Measurements from ENCODE around the gene IL26. TPM values are rescaled to one million over a fixed set of nuclear protein-coding genes. Genes with fewer than 3 reads are reported as not detected.
"Not testable (repeated sequence)": the region's sequence is repeated elsewhere in the genome, so short reads cannot be mapped to it uniquely, and the experiment has no call there.

IL26 gene
- total RNA-seq, 5 donors from 2014 or later (not counting 1 experiment from before 2014, with no cell fraction given) = 0.39 TPM; not detected in 4

DNA sequence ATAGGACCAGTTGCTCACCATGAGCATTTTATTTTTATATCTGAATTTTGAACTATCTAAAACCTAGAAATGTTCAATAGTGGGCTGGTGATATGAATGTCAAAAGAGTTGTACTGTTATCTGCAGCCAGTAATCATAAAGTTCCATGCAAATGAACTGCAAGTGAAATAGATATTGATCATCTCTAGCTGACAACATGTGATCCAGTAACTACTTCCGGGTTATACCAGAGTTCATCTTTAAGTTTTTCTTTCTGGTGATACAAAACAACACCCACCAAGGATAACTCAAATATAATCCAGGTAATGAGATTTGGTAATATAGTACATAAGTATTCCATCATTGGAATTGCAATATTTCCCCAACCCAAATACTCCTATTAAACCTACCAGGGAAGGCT is 4.1 kb downstream of the IL26 start:
- H3K4me1 ChIP-seq (ENCODE audit: control insufficient read depth in 1 of 2, extremely low read depth in 1 of 2, insufficient read depth in 2 of 2, low read length in 2 of 2) = peaks cover 0 to 4% of the 10 kb centered on the region in 2 experiments
- ChIA-PET POLR2A (no interaction called here), CTCF (interaction anchor here (0.6 to 2.5 kb wide), 3 partner anchors 18 to 99 kb away, joined by 4 to 21 read pairs (median 12); no protein-coding TSS in a partner anchor)
- Mint-ChIP-seq H3K4me1 (peaks cover 7 to 17% (median 8%) of the 10 kb centered on the region in 3 donors), H3K4me3 (no peak overlapping the region), H3K36me3 (no peaks in the 10 kb centered on the region), H3K27me3 (peaks cover 4 to 6% of the 10 kb centered on the region in 2 donors), H3K27ac (no peak overlapping the region), H3K9me3 (no peaks in the 10 kb centered on the region)
- no peaks in the 10 kb centered on the region for H3K27me3 ChIP-seq (replicated peaks in 1 of 2; ENCODE audit: control insufficient read depth in 2 of 2, extremely low read depth in 1 of 2, insufficient read depth in 2 of 2, low read length in 1 of 2)
- H3K36me3 ChIP-seq (ENCODE audit: control insufficient read depth in 2 of 2, extremely low read depth in 1 of 2, insufficient read depth in 1 of 2, low read length in 1 of 2) = no peaks in the 10 kb centered on the region
- H3K4me3 ChIP-seq (ENCODE audit: control insufficient read depth in 1 of 2, extremely low read depth in 1 of 2, low read length in 1 of 2) = no peak overlapping the region
- WGBS (ENCODE audit: insufficient coverage) = no CpG with 5 or more reads among the region's 1 CpG
- H3K27ac ChIP-seq (ENCODE audit: low read length) = no peak overlapping the region
- ATAC-seq (replicated peaks in 1 of 4) = no peak
- DNase-seq = no peak
- H3K9me3 ChIP-seq = no peaks in the 10 kb centered on the region

GRCh38 chr12:68210875-68211274 is 14.7 kb downstream of the IL26 start:
- no peak overlapping the region for H3K4me3 Mint-ChIP-seq
- ATAC-seq (replicated peaks in 1 of 4) (no peak), DNase-seq (no peak)
- H3K9me3 Mint-ChIP-seq = no peaks in the 10 kb centered on the region
- H3K36me3 Mint-ChIP-seq = no peaks in the 10 kb centered on the region
- no peaks in the 10 kb centered on the region for H3K4me1 ChIP-seq (ENCODE audit: control insufficient read depth in 1 of 2, extremely low read depth in 1 of 2, insufficient read depth in 2 of 2, low read length in 2 of 2)
- H3K27ac Mint-ChIP-seq = peak overlapping the region in 1 of 2 donors; percentile 40
- WGBS (ENCODE audit: insufficient coverage) = no CpG with 5 or more reads among the region's 2 CpGs
- H3K27me3 Mint-ChIP-seq = no peaks in the 10 kb centered on the region
- H3K27ac ChIP-seq (ENCODE audit: low read length) = no peak overlapping the region
- no peaks in the 10 kb centered on the region for H3K9me3 ChIP-seq
- H3K36me3 ChIP-seq (ENCODE audit: control insufficient read depth in 2 of 2, extremely low read depth in 1 of 2, insufficient read depth in 1 of 2, low read length in 1 of 2) = no peaks in the 10 kb centered on the region
- ChIA-PET CTCF (no interaction called here), POLR2A (no interaction called here)
- peaks cover 6 to 15% (median 11%) of the 10 kb centered on the region in 3 donors for H3K4me1 Mint-ChIP-seq
- H3K4me3 ChIP-seq (ENCODE audit: control insufficient read depth in 1 of 2, extremely low read depth in 1 of 2, low read length in 1 of 2) = no peak overlapping the region
- H3K27me3 ChIP-seq (replicated peaks in 1 of 2; ENCODE audit: control insufficient read depth in 2 of 2, extremely low read depth in 1 of 2, insufficient read depth in 2 of 2, low read length in 1 of 2) = no peaks in the 10 kb centered on the region

DNA sequence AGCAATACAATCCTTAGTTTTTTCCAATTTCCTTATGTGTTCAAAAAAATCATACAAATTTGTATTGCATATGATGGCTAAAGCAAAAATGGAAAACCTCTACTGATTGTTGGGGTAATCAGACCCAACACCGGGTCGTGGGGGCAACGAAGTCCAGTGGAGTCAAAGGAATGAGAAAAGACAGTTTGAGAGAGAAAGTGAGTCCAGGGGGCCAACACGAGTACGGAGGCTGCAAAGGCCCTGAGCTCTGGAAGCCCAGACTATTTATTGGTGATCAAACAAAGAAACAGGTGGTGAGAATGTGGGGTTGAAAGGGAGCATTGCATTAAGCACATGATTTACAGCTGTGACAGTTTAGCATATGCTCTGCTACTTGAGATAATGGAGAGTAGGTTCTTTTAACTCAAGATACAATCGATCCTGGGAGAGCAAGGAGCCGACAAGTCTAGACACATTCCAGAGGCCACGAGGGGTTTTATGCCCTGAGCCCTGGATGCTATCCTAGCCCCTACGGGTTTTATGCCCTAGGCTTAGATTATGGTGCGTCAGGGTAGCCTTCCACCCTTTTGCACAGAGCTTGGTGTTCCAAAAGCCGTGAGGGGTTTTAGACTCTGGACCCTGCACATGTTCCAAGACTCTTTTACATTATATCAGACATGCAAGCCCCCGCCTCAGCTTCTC is 16.4 kb downstream of the IL26 start:
- H3K4me3 ChIP-seq (ENCODE audit: control insufficient read depth in 1 of 2, extremely low read depth in 1 of 2, low read length in 1 of 2); H3K36me3 ChIP-seq (ENCODE audit: control insufficient read depth in 2 of 2, extremely low read depth in 1 of 2, insufficient read depth in 1 of 2, low read length in 1 of 2); H3K27me3 Mint-ChIP-seq; H3K9me3 Mint-ChIP-seq; H3K27me3 ChIP-seq (replicated peaks in 1 of 2; ENCODE audit: control insufficient read depth in 2 of 2, extremely low read depth in 1 of 2, insufficient read depth in 2 of 2, low read length in 1 of 2); H3K27ac Mint-ChIP-seq; H3K4me1 ChIP-seq (ENCODE audit: control insufficient read depth in 1 of 2, extremely low read depth in 1 of 2, insufficient read depth in 2 of 2, low read length in 2 of 2); H3K36me3 Mint-ChIP-seq; H3K4me3 Mint-ChIP-seq; H3K9me3 ChIP-seq; H3K27ac ChIP-seq (ENCODE audit: low read length); DNase-seq; POLR2A ChIA-PET; ATAC-seq (replicated peaks in 1 of 4): not testable (repeated sequence)
- CTCF ChIA-PET = interaction anchor here in 1 of 2 donors (1.4 kb wide), 1 partner anchor 14 kb away, joined by 3 read pairs; no protein-coding TSS in a partner anchor
- WGBS (ENCODE audit: insufficient coverage) = 89% methylated on average over 8 of the region's 12 CpGs
- H3K4me1 Mint-ChIP-seq = peaks cover 6 to 15% (median 11%) of the 10 kb centered on the region in 3 donors

GRCh38 chr12:68207276-68207675 is 18.3 kb downstream of the IL26 start:
- Histone ChIP-seq H3K4me1 (ENCODE audit: control insufficient read depth in 1 of 2, extremely low read depth in 1 of 2, insufficient read depth in 2 of 2, low read length in 2 of 2) (peaks cover 0 to 14% of the 10 kb centered on the region in 2 experiments), H3K27me3 (replicated peaks in 1 of 2; ENCODE audit: control insufficient read depth in 2 of 2, extremely low read depth in 1 of 2, insufficient read depth in 2 of 2, low read length in 1 of 2) (no peaks in the 10 kb centered on the region), H3K36me3 (ENCODE audit: control insufficient read depth in 2 of 2, extremely low read depth in 1 of 2, insufficient read depth in 1 of 2, low read length in 1 of 2) (no peaks in the 10 kb centered on the region), H3K9me3 (no peaks in the 10 kb centered on the region), H3K27ac (ENCODE audit: low read length) (no peak overlapping the region), H3K4me3 (ENCODE audit: control insufficient read depth in 1 of 2, extremely low read depth in 1 of 2, low read length in 1 of 2) (no peak overlapping the region)
- Mint-ChIP-seq H3K27me3 (no peaks in the 10 kb centered on the region), H3K4me1 (peaks cover 21 to 30% (median 24%) of the 10 kb centered on the region in 3 donors), H3K36me3 (no peaks in the 10 kb centered on the region), H3K9me3 (no peaks in the 10 kb centered on the region), H3K4me3 (no peak overlapping the region), H3K27ac (no peak overlapping the region)
- ChIA-PET POLR2A (no interaction called here), CTCF (no interaction called here)
- DNase-seq (no peak), ATAC-seq (replicated peaks in 1 of 4) (no peak)

GRCh38 chr12:68206446-68206845 is 19.2 kb downstream of the IL26 start:
- Mint-ChIP-seq H3K36me3 (no peaks in the 10 kb centered on the region), H3K27ac (no peak overlapping the region)
- no CpG with 5 or more reads among the region's 1 CpG for WGBS (ENCODE audit: insufficient coverage)

GRCh38 chr12:68203460-68203875 is 22.1 kb downstream of the IL26 start:
- Histone ChIP-seq H3K4me3 (ENCODE audit: control insufficient read depth in 1 of 2, extremely low read depth in 1 of 2, low read length in 1 of 2) (no peak overlapping the region), H3K4me1 (ENCODE audit: control insufficient read depth in 1 of 2, extremely low read depth in 1 of 2, insufficient read depth in 2 of 2, low read length in 2 of 2) (peaks cover 11 to 24% of the 10 kb centered on the region in 2 experiments), H3K36me3 (ENCODE audit: control insufficient read depth in 2 of 2, extremely low read depth in 1 of 2, insufficient read depth in 1 of 2, low read length in 1 of 2) (no peaks in the 10 kb centered on the region), H3K9me3 (no peaks in the 10 kb centered on the region), H3K27me3 (replicated peaks in 1 of 2; ENCODE audit: control insufficient read depth in 2 of 2, extremely low read depth in 1 of 2, insufficient read depth in 2 of 2, low read length in 1 of 2) (no peaks in the 10 kb centered on the region), H3K27ac (ENCODE audit: low read length) (no peak overlapping the region)
- Mint-ChIP-seq H3K4me1 (peaks cover 32 to 46% (median 41%) of the 10 kb centered on the region in 3 donors), H3K27ac (peak overlapping the region; percentile 34 to 53), H3K36me3 (no peaks in the 10 kb centered on the region), H3K4me3 (no peak overlapping the region), H3K9me3 (no peaks in the 10 kb centered on the region), H3K27me3 (no peaks in the 10 kb centered on the region)
- WGBS (ENCODE audit: insufficient coverage) = 33% methylated on average over 1 of the region's 5 CpGs
- ATAC-seq (replicated peaks in 1 of 4) (peak; percentile 47 to 64 (median 52)), DNase-seq (peak in 2 of 35 experiments; percentile 5 to 32)
- ChIA-PET POLR2A (no interaction called here), CTCF (interaction anchor here in 1 of 2 donors (0.9 kb wide), 1 partner anchor 23 kb away, joined by 3 read pairs; no protein-coding TSS in a partner anchor)

More at GRCh38 chr12:68206446-68206845, 19.2 kb downstream of the IL26 start:
- no peaks in the 10 kb centered on the region for H3K36me3 ChIP-seq (ENCODE audit: control insufficient read depth in 2 of 2, extremely low read depth in 1 of 2, insufficient read depth in 1 of 2, low read length in 1 of 2)
- ChIA-PET POLR2A (interaction anchor here in 1 of 2 donors (0.6 kb wide), 1 partner anchor 1051 kb away, joined by 3 read pairs; no protein-coding TSS in a partner anchor), CTCF (no interaction called here)
- H3K4me1 ChIP-seq (ENCODE audit: control insufficient read depth in 1 of 2, extremely low read depth in 1 of 2, insufficient read depth in 2 of 2, low read length in 2 of 2) = peaks cover 0 to 15% of the 10 kb centered on the region in 2 experiments
- no peak overlapping the region for H3K4me3 ChIP-seq (ENCODE audit: control insufficient read depth in 1 of 2, extremely low read depth in 1 of 2, low read length in 1 of 2)
- DNase-seq = no peak
- H3K27ac ChIP-seq (ENCODE audit: low read length) = no peak overlapping the region
- H3K9me3 ChIP-seq = no peaks in the 10 kb centered on the region
- peaks cover 18 to 28% (median 20%) of the 10 kb centered on the region in 3 donors for H3K4me1 Mint-ChIP-seq
- ATAC-seq (replicated peaks in 1 of 4) = no peak
- no peaks in the 10 kb centered on the region for H3K27me3 ChIP-seq (replicated peaks in 1 of 2; ENCODE audit: control insufficient read depth in 2 of 2, extremely low read depth in 1 of 2, insufficient read depth in 2 of 2, low read length in 1 of 2)
- H3K9me3 Mint-ChIP-seq = no peaks in the 10 kb centered on the region
- no peaks in the 10 kb centered on the region for H3K27me3 Mint-ChIP-seq
- no peak overlapping the region for H3K4me3 Mint-ChIP-seq

All from T-cell (primary cell).